Esophagus squamous epithelium (tissue), 5 donors: ENCODE results near the gene SBSN. TPM values are rescaled to one million over a fixed set of nuclear protein-coding genes. Genes with fewer than 3 reads are reported as not detected.

Experiments used
- DNase-seq: peaks from one replicate; lab custom pipeline; 2025; lab: John Stamatoyannopoulos, UW
- H3K27ac ChIP-seq, 4 donors: fragments of 200-600 bp; sonication (generic); one replicate each; pipeline ENCODE4 v1.5.1; 2016 to 2019; ENCODE audit warnings: mild to moderate bottlenecking in 1 of 4
- H3K27me3 ChIP-seq, 4 donors: fragments of 200-600 bp; sonication (generic); 1 replicate in 3 of 4; 2 replicates in 1 of 4; pipeline versions ENCODE4 v1.5.1 to v1.6.0; 2017 to 2021; ENCODE audit warnings: antibody characterized with exemption in 1 of 4
- H3K36me3 ChIP-seq, 3 donors: fragments of 200-600 bp; sonication (generic); one replicate each; pipeline ENCODE4 v1.5.1; 2016 to 2019
- H3K4me1 ChIP-seq, 3 donors: fragments of 200-600 bp; sonication (generic); one replicate each; pipeline ENCODE4 v1.5.1; 2017 to 2019
- H3K4me3 ChIP-seq, 4 donors: fragments of 200-600 bp; sonication (generic); 1 replicate in 3 of 4; 2 replicates in 1 of 4; pipeline ENCODE4 v1.5.1; 2016 to 2019; ENCODE audit warnings: mild to moderate bottlenecking in 2 of 4, moderate library complexity in 1 of 4
- H3K9me3 ChIP-seq, 3 donors: fragments of 200-600 bp; sonication (generic); one replicate each; pipeline ENCODE4 v1.5.1; 2016 to 2019
- POLR2A ChIP-seq, 4 donors: fragments of 450-650 bp; IDR thresholded peaks; one replicate each; pipeline ENCODE4 v1.6.1; 2017; ENCODE audit warnings: antibody characterized with exemption in 4 of 4, mild to moderate bottlenecking in 4 of 4, moderate library complexity in 3 of 4
- WGBS, 2 donors: methylation state at CpG; one replicate each; pipeline ENCODE4 v1.1.5; 2018; 5-methylcytosine and 5-hydroxymethylcytosine counted together
- intact Hi-C: fragments of 100-400 bp; cut with DNase I; formaldehyde crosslinking; loops from one replicate; pipeline ENCODE4 v1.15.0; 2022
- total RNA-seq, 4 donors: library from RNA; depleted of rRNA; stranded (reverse); fragments of >200 nt; gene quantifications; one replicate each; pipeline ENCODE4 v1.1.0, GENCODE V29; 2016
- TF ChIP-seq, protein P1 (sequence below), 6 experiments: fragments of 450-650 bp in 4 of 6; fragments of 200-600 bp in 2 of 6; sonication (generic) in 2 of 6; IDR thresholded peaks; one replicate each; pipeline ENCODE4 v1.5.1; 2016 to 2019; ENCODE audit warnings: antibody characterized with exemption in 6 of 6, mild to moderate bottlenecking in 4 of 6, moderate library complexity in 4 of 6
- donor health status: DM: yes; HTN: yes; CAD: no.

The SBSN gene
- total RNA-seq, 4 donors from 2014 or later = 58.2 to 1,096 (median 541) TPM

GRCh38 chr19:35524181-35524837 is 3.8 kb downstream of the SBSN start:
- H3K9me3 ChIP-seq = no peaks in the 10 kb centered on the region
- no peak overlapping the region for H3K4me3 ChIP-seq
- TF ChIP-seq POLR2A (IDR thresholded peaks at IDR 0.05) = no peak
- TF ChIP-seq, protein P1, sequence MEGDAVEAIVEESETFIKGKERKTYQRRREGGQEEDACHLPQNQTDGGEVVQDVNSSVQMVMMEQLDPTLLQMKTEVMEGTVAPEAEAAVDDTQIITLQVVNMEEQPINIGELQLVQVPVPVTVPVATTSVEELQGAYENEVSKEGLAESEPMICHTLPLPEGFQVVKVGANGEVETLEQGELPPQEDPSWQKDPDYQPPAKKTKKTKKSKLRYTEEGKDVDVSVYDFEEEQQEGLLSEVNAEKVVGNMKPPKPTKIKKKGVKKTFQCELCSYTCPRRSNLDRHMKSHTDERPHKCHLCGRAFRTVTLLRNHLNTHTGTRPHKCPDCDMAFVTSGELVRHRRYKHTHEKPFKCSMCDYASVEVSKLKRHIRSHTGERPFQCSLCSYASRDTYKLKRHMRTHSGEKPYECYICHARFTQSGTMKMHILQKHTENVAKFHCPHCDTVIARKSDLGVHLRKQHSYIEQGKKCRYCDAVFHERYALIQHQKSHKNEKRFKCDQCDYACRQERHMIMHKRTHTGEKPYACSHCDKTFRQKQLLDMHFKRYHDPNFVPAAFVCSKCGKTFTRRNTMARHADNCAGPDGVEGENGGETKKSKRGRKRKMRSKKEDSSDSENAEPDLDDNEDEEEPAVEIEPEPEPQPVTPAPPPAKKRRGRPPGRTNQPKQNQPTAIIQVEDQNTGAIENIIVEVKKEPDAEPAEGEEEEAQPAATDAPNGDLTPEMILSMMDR (IDR thresholded peaks at IDR 0.05) = no peak
- 31 to 41% methylated on average over 4 to 5 of the region's 11 CpGs for WGBS, 2 donors
- no peak overlapping the region for H3K27ac ChIP-seq
- DNase-seq = no peak
- H3K4me1 ChIP-seq = peaks cover 0 to 31% (median under 1%) of the 10 kb centered on the region in 3 donors
- intact Hi-C loops = no loop called here
- no peaks in the 10 kb centered on the region for H3K36me3 ChIP-seq
- H3K27me3 ChIP-seq = peaks cover 0 to 68% (median 0%) of the 10 kb centered on the region in 4 donors

DNA sequence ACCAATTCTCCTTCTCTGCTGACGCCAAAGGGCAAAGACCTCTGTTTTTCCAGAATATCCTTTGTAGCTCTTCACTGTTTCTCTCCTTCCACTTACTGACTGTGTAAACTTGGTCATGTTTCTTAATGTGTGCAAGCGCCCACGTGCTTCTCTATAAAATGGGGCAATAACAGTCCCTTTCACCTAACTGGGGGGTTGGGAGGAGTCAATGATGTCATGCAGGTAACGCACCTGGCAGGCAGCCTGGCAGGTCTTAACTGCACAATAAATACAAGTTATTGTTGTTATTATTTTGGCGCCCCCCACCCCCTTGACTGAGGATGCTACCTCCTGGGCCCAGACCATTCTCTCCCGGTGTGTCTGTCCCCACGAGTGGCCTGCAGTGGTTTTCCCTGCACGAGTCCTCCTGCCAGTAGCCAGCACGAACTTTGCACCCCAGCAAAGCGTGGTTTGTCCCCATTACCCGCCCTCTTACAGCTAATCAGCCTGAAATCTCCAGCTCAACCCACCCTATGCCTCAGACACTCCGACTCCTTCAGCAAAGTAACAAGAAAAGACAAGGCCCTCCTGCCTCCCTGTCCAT is 5.3 kb downstream of the SBSN start:
- Histone ChIP-seq H3K27me3 (peaks cover 0 to 53% (median 0%) of the 10 kb centered on the region in 4 donors), H3K27ac (no peak overlapping the region), H3K4me1 (peaks cover 0 to 27% (median 0%) of the 10 kb centered on the region in 3 donors), H3K36me3 (no peaks in the 10 kb centered on the region), H3K9me3 (no peaks in the 10 kb centered on the region), H3K4me3 (no peak overlapping the region)
- intact Hi-C loops = no loop called here
- WGBS, 2 donors = 69 to 77% methylated on average over 11 to 12 of the region's 12 CpGs
- TF ChIP-seq, protein P1 (IDR thresholded peaks at IDR 0.05) = no peak
- no peak for TF ChIP-seq POLR2A (IDR thresholded peaks at IDR 0.05)
- no peak for DNase-seq

DNA sequence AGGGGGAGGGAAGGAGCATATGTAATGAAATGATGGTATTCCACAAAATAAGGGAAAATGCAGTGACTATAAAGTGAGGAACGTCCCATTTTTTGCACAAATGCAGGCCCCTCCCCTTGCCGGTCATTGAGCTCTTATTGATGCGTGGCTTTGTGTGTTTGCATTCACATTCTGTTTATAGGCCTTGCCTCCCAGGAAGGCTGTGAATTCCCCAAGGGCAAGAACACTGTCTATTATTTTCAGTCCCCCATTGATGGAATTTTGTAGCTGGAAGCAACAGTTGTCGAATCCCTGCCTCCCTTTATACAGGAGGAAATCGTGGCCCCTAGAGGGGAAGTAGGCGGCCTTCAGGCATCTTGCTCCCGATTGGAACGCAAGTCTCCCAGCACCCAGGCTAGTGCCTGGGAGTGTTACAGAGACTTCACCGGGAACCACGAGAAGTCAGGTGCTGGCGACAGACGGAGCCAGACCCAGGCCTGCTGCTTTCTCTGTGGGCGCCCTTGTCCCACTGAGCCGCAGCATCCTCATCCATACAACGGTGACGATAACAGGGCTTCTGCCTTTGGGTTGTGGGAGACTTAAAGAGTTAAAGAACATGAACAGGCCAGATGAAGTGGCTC is 6.9 kb downstream of the SBSN start:
- H3K9me3 ChIP-seq = no peaks in the 10 kb centered on the region
- TF ChIP-seq, protein P1 (IDR thresholded peaks at IDR 0.05) = no peak
- no peak for TF ChIP-seq POLR2A (IDR thresholded peaks at IDR 0.05)
- WGBS, 2 donors = 64 to 72% methylated on average over 10 to 12 of the region's 16 CpGs
- H3K4me3 ChIP-seq = no peak overlapping the region
- intact Hi-C loops = no loop called here
- H3K4me1 ChIP-seq = peaks cover 0 to 16% (median 0%) of the 10 kb centered on the region in 3 donors
- no peaks in the 10 kb centered on the region for H3K36me3 ChIP-seq
- H3K27me3 ChIP-seq = peaks cover 0 to 37% (median 0%) of the 10 kb centered on the region in 4 donors
- no peak for DNase-seq
- H3K27ac ChIP-seq = no peak overlapping the region

- H3K4me1 ChIP-seq = peaks cover 0 to 18% (median 0%) of the 10 kb centered on the region in 3 donors
- TF ChIP-seq, protein P1 (IDR thresholded peaks at IDR 0.05) = no peak
- no peak for TF ChIP-seq POLR2A (IDR thresholded peaks at IDR 0.05)
- H3K27me3 ChIP-seq = peaks cover 0 to 22% (median 0%) of the 10 kb centered on the region in 4 donors
- no peak overlapping the region for H3K4me3 ChIP-seq
- peak overlapping the region in 2 of 4 donors; percentile 38 to 75 for H3K27ac ChIP-seq
- WGBS, 2 donors = 30 to 33% methylated on average over 7 of the region's 7 CpGs
- intact Hi-C loops = no loop called here
- H3K36me3 ChIP-seq = no peaks in the 10 kb centered on the region
- H3K9me3 ChIP-seq = no peaks in the 10 kb centered on the region
- no peak for DNase-seq
Observed at GRCh38 chr19:35519291-35519690, 8.8 kb downstream of the SBSN start.

DNA sequence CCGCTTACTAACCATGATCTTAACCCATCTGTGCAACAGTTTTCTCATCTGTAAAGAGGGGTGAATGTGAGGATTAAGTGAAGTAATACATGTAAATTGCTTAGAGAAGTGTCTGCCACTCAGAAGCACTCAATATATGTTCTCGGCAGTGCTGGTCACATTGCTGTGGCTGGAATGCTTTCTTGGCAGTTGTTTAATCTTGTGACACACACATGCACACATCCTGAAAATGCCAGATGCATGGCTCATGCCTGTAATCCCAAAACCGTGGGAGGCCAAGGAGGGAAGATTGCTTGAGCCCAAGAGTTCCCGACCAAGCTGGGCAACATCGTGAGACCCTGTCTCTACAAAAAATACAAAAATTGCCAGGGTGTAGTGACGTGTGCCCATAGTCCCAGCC is 9.8 kb downstream of the SBSN start:
- WGBS, 2 donors = 46 to 61% methylated on average over 3 to 6 of the region's 6 CpGs

More for the DNA sequence above, 9.8 kb downstream of the SBSN start:
- no peaks in the 10 kb centered on the region for H3K9me3 ChIP-seq
- no peaks in the 10 kb centered on the region for H3K36me3 ChIP-seq
- H3K27ac ChIP-seq = peak overlapping the region in 2 of 4 donors; percentile 19 to 75
- peaks cover 0 to 24% (median 0%) of the 10 kb centered on the region in 3 donors for H3K4me1 ChIP-seq
- intact Hi-C loops = no loop called here
- TF ChIP-seq, protein P1 (IDR thresholded peaks at IDR 0.05) = no peak
- TF ChIP-seq POLR2A (IDR thresholded peaks at IDR 0.05) = no peak
- DNase-seq = no peak
- no peak overlapping the region for H3K4me3 ChIP-seq
- peaks cover 0 to 22% (median 0%) of the 10 kb centered on the region in 4 donors for H3K27me3 ChIP-seq
